A673 (cell line): ENCODE results near the gene CARD6.

Source experiments
- EZH2 ChIP-seq: fragments of 200-600 bp; sonication (generic); IDR thresholded peaks from 2 replicates; pipeline ENCODE4 v1.6.1; 2017; ENCODE audit warnings: borderline replicate concordance, low read depth, mild to moderate bottlenecking, mixed read lengths, antibody characterized with exemption, low read length; ENCODE audit not compliant: poor library complexity, severe bottlenecking
- TF ChIP-seq, protein P1 (sequence below): fragments of 300-800, 200-600 bp; sonication (generic); conservative IDR thresholded peaks from 2 replicates; pipeline ENCODE4 v1.5.1; 2017; ENCODE audit warnings: low read depth, mild to moderate bottlenecking, antibody characterized with exemption, low read length, moderate library complexity, mixed read lengths

GRCh38 chr5:40826489-40827187, 14.5 kb upstream of the CARD6 start:
- TF ChIP-seq, protein P1, sequence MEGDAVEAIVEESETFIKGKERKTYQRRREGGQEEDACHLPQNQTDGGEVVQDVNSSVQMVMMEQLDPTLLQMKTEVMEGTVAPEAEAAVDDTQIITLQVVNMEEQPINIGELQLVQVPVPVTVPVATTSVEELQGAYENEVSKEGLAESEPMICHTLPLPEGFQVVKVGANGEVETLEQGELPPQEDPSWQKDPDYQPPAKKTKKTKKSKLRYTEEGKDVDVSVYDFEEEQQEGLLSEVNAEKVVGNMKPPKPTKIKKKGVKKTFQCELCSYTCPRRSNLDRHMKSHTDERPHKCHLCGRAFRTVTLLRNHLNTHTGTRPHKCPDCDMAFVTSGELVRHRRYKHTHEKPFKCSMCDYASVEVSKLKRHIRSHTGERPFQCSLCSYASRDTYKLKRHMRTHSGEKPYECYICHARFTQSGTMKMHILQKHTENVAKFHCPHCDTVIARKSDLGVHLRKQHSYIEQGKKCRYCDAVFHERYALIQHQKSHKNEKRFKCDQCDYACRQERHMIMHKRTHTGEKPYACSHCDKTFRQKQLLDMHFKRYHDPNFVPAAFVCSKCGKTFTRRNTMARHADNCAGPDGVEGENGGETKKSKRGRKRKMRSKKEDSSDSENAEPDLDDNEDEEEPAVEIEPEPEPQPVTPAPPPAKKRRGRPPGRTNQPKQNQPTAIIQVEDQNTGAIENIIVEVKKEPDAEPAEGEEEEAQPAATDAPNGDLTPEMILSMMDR, result no peak
- no peak for TF ChIP-seq EZH2
